Measurements from ENCODE around the gene CLUH. TPM values are rescaled to one million over a fixed set of nuclear protein-coding genes. Genes with fewer than 3 reads are reported as not detected.

Gene CLUH
- total RNA-seq, 1 donor from 2014 or later: 58.1 TPM

GRCh38 chr17:2710071-2710802 is 1.3 kb downstream of the CLUH start:
- Histone ChIP-seq H3K4me1 (peaks cover 24 to 44% of the 10 kb centered on the region in 2 donors), H3K27me3 (no peaks in the 10 kb centered on the region), H3K36me3 (no peaks in the 10 kb centered on the region), H3K27ac (peak overlapping the region; percentile 64 to 71), H3K4me3 (peak overlapping the region; percentile 77 to 95), H3K9me3 (no peaks in the 10 kb centered on the region)
- TF ChIP-seq CTCF (IDR thresholded peaks at IDR 0.05): no peak
- intact Hi-C loops (cut with DNase I): loop anchor here (2.0 to 5.0 kb wide), 3 partner anchors 199 to 318 kb away; partner anchors contain the start of gene METTL16
- DNase-seq (ENCODE audit: low spot score in 2 of 2): no peak

GRCh38 chr17:2709183-2709661 is 2.3 kb downstream of the CLUH start:
- no peak for TF ChIP-seq CTCF (IDR thresholded peaks at IDR 0.05)
- DNase-seq (ENCODE audit: low spot score in 2 of 2): no peak
- H3K27me3 ChIP-seq: no peaks in the 10 kb centered on the region
- peak overlapping the region; percentile 30 to 95 for H3K4me3 ChIP-seq
- H3K27ac ChIP-seq: peak overlapping the region; percentile 64 to 71
- H3K9me3 ChIP-seq: no peaks in the 10 kb centered on the region
- H3K36me3 ChIP-seq: peaks cover 0 to 3% of the 10 kb centered on the region in 2 donors
- intact Hi-C loops (cut with DNase I): no loop called here
- peaks cover 24 to 44% of the 10 kb centered on the region in 2 donors for H3K4me1 ChIP-seq

GRCh38 chr17:2708585-2709182 is 2.9 kb downstream of the CLUH start:
- Histone ChIP-seq H3K27me3 (no peaks in the 10 kb centered on the region), H3K27ac (peak overlapping the region; percentile 64 to 71), H3K36me3 (peaks cover 1 to 7% of the 10 kb centered on the region in 2 donors), H3K4me3 (peak overlapping the region; percentile 30 to 95), H3K9me3 (no peaks in the 10 kb centered on the region), H3K4me1 (peaks cover 24 to 44% of the 10 kb centered on the region in 2 donors)
- intact Hi-C loops (cut with DNase I): no loop called here
- no peak for DNase-seq (ENCODE audit: low spot score in 2 of 2)
- no peak for TF ChIP-seq CTCF (IDR thresholded peaks at IDR 0.05)

- Histone ChIP-seq H3K27ac (peak overlapping the region; percentile 64 to 71), H3K9me3 (no peaks in the 10 kb centered on the region), H3K4me3 (peak overlapping the region; percentile 40 to 95), H3K36me3 (peaks cover 9 to 14% of the 10 kb centered on the region in 2 donors), H3K27me3 (no peaks in the 10 kb centered on the region), H3K4me1 (peaks cover 24 to 44% of the 10 kb centered on the region in 2 donors)
- DNase-seq (ENCODE audit: low spot score in 2 of 2): peak; percentile 23 to 84
- intact Hi-C loops (cut with DNase I): no loop called here
- peak; percentile 31 to 48 (median 36) for TF ChIP-seq CTCF (IDR thresholded peaks at IDR 0.05)
These were observed 3.6 kb downstream of the CLUH start for GRCh38 chr17:2707721-2708584.

- no peak for DNase-seq (ENCODE audit: low spot score in 2 of 2)
- intact Hi-C loops (cut with DNase I): no loop called here
- peak overlapping the region in 1 of 2 donors; percentile 40 for H3K4me3 ChIP-seq
- peaks cover 19 to 40% of the 10 kb centered on the region in 2 donors for H3K4me1 ChIP-seq
- no peaks in the 10 kb centered on the region for H3K9me3 ChIP-seq
- peaks cover 18 to 23% of the 10 kb centered on the region in 2 donors for H3K36me3 ChIP-seq
- H3K27me3 ChIP-seq: no peaks in the 10 kb centered on the region
- H3K27ac ChIP-seq: peak overlapping the region; percentile 64 to 71
- TF ChIP-seq CTCF (IDR thresholded peaks at IDR 0.05): no peak
These were observed 4.6 kb downstream of the CLUH start for GRCh38 chr17:2706911-2707510.

Measured in ascending aorta (tissue), 2 donors.